Endothelial cell (in vitro differentiated cells): ENCODE measurements around the gene PDE6A. TPM values are rescaled to one million over a fixed set of nuclear protein-coding genes. Genes with fewer than 3 reads are reported as not detected.
"Not testable (repeated sequence)": the region's sequence is repeated elsewhere in the genome, so short reads cannot be mapped to it uniquely, and the experiment has no call there.

Experiments
- DNase-seq: peaks from one replicate; pipeline ENCODE4 v3.0.0; 2021; ENCODE audit warnings: low spot score
- H3K27ac Mint-ChIP-seq: one replicate; pipeline ENCODE4 v1.8.0; 2021; ENCODE audit warnings: mixed read lengths, inconsistent platforms; ENCODE audit not compliant: unreplicated experiment
- H3K27me3 Mint-ChIP-seq: one replicate; pipeline ENCODE4 v1.8.0; 2021; ENCODE audit warnings: mild to moderate bottlenecking, moderate library complexity, mixed read lengths, inconsistent platforms; ENCODE audit not compliant: unreplicated experiment
- H3K36me3 Mint-ChIP-seq: one replicate; pipeline ENCODE4 v1.8.0; 2021; ENCODE audit warnings: mild to moderate bottlenecking, low read depth, mixed read lengths, inconsistent platforms; ENCODE audit not compliant: unreplicated experiment
- H3K4me1 Mint-ChIP-seq: one replicate; pipeline ENCODE4 v1.8.0; 2021; ENCODE audit warnings: mild to moderate bottlenecking, mixed read lengths, inconsistent platforms; ENCODE audit not compliant: unreplicated experiment
- H3K4me3 Mint-ChIP-seq: one replicate; pipeline ENCODE4 v1.8.0; 2021; ENCODE audit warnings: mild to moderate bottlenecking, mixed read lengths, inconsistent platforms; ENCODE audit not compliant: unreplicated experiment
- H3K9me3 Mint-ChIP-seq: one replicate; pipeline ENCODE4 v1.8.0; 2021; ENCODE audit warnings: mixed read lengths, inconsistent platforms; ENCODE audit not compliant: unreplicated experiment
- CTCF ChIP-seq: fragments of 200-600 bp; sonication (generic); IDR thresholded peaks from one replicate; pipeline ENCODE4 v1.5.0; 2021; ENCODE audit warnings: antibody characterized with exemption; ENCODE audit not compliant: unreplicated experiment
- total RNA-seq: library from RNA; stranded (reverse); fragmentation: NEBNext Ultra II Directional; extraction: Animal tissue kit (Norgen Biotek cat#: 25700); gene quantifications from one replicate; pipeline ENCODE4 v1.2.1, GENCODE V29; 2021; ENCODE audit not compliant: unreplicated experiment

PDE6A gene
- total RNA-seq, 1 donor from 2014 or later = not detected

- Mint-ChIP-seq H3K4me1 (peaks cover 11% of the 10 kb centered on the region), H3K36me3 (no peaks in the 10 kb centered on the region), H3K27me3 (no peaks in the 10 kb centered on the region), H3K4me3 (no peak overlapping the region), H3K27ac (no peak overlapping the region), H3K9me3 (no peaks in the 10 kb centered on the region)
- TF ChIP-seq CTCF = no peak
- DNase-seq = no peak
Measured at GRCh38 chr5:149881874-149882273, 62.7 kb downstream of the PDE6A start.

- Mint-ChIP-seq H3K4me3 (no peak overlapping the region), H3K9me3 (no peaks in the 10 kb centered on the region), H3K4me1 (peaks cover 11% of the 10 kb centered on the region), H3K36me3 (no peaks in the 10 kb centered on the region), H3K27ac (no peak overlapping the region), H3K27me3 (no peaks in the 10 kb centered on the region)
- DNase-seq = no peak
- no peak for TF ChIP-seq CTCF
Measured at GRCh38 chr5:149881069-149881622, 63.4 kb downstream of the PDE6A start.

- H3K36me3 Mint-ChIP-seq, H3K27me3 Mint-ChIP-seq, H3K9me3 Mint-ChIP-seq, DNase-seq, H3K4me3 Mint-ChIP-seq, H3K27ac Mint-ChIP-seq: not testable (repeated sequence)
- H3K4me1 Mint-ChIP-seq = peaks cover 13% of the 10 kb centered on the region
Measured at GRCh38 chr5:149879593-149879992, 65.0 kb downstream of the PDE6A start.

GRCh38 chr5:149878371-149878770 is 66.2 kb downstream of the PDE6A start:
- DNase-seq = no peak
- Mint-ChIP-seq H3K4me3 (no peak overlapping the region), H3K4me1 (peaks cover 25% of the 10 kb centered on the region), H3K27me3 (no peaks in the 10 kb centered on the region), H3K36me3 (no peaks in the 10 kb centered on the region), H3K27ac (no peak overlapping the region), H3K9me3 (no peaks in the 10 kb centered on the region)
- no peak for TF ChIP-seq CTCF

- no peak overlapping the region for H3K4me3 Mint-ChIP-seq
- no peaks in the 10 kb centered on the region for H3K36me3 Mint-ChIP-seq
- H3K9me3 Mint-ChIP-seq = no peaks in the 10 kb centered on the region
- no peaks in the 10 kb centered on the region for H3K27me3 Mint-ChIP-seq
- DNase-seq = no peak
- peak overlapping the region; percentile 52 for H3K27ac Mint-ChIP-seq
- TF ChIP-seq CTCF = no peak
- H3K4me1 Mint-ChIP-seq = peaks cover 50% of the 10 kb centered on the region
Measured at GRCh38 chr5:149873896-149874295, 70.7 kb downstream of the PDE6A start.
